CD4-positive, alpha-beta T cell treated with Interferon gamma for 1 hour (primary cell): ENCODE measurements around the gene HOXB4.

ENCODE experiments used
- DNase-seq: peaks from one replicate; pipeline ENCODE4 v3.0.0-alpha.2; 2020

The HOXB4 gene

GRCh38 chr17:48587276-48588073 lies 9.3 kb upstream of the HOXB4 start:
- no peak for DNase-seq

DNA sequence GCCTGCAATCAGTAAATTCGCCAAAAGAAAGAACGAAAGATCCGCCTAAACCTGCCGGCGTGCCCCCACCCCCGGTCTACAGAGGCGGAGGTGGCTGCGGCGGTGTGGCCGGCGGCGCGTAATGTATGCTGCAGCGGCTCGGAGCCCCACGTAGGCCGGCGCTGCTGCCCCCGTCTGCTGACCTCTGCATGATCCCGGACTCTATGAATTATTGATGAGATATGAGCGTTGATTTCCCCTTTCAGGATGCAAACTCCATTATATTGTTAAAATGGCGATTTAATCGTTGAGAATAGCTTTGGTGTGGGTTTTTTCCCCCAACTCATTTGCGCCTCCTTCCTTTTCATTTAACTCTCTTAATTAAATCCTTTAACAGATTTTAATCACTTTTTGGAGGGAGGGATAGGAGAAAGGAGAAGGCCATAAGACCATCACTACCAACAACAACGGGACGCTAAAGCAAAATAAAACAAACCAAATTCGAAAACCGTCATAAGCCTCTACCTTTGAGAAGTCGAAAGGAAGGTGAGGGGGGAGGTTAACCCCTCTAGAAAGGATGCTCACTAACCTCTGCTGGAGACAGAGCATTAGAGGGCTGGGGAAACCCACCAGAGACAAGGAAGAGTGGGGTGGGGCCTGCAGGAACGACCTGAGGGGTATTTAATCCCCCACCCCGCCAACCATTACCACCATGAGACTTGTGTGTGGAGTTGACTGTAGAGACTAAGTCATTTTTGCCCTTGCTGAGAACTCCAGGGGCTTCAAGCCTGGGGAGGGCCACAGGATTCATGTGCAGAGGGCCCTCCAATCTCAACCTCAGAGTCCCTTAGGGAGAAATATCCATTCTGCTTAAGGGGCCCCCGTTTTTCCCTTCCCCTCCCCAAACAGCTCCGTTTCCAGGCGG lies 8.5 kb upstream of the HOXB4 start:
- DNase-seq: no peak

DNA sequence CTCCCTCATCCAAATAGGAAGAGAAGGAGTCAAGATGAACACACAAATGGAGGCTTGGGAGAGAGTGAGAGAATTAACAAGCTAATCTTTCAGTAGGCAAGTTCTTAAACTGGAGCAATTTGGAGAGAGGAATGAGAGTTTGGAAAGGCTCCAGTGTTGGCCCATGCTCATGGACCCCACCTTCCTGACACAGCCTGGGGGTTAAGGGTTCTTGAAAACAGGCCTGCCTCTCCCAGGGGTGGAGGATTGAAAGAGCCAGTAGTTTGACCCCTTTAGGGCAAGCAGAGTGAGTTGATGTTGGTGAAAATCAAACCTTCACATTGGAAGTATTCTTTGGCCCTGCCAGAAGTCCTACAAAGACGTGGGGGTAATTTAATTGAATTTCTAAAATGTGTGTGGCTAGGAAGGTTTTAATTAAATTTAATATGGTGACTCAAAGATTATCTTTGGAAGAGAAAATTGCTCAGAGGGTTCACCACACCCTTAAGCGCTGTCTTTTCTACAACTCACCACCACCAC lies 6.1 kb upstream of the HOXB4 start:
- DNase-seq: no peak

DNA sequence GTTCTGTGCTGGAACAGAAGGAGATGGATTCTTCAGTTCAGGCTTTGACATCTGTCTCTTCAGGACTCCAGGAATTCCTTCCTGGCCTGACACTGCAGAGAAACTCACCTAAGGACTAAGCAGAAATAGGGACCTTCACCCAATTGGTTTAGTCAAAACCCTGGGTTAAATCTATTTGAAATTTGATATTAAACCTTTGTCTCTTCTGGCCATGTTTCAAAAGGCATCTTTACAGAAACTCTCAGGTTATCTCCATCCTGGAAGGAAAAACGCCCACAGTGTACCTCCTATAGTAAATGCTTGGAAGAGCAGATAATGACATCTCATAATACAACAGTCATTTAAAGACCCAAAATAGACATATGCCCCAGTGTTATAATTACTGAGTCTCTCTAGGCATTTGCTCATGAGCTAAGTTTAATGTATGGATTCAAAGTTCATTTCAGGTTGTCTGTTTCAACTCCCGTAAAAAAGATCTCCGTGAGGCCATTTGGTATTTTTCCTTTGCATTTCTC lies 5.6 kb upstream of the HOXB4 start:
- no peak for DNase-seq

DNA sequence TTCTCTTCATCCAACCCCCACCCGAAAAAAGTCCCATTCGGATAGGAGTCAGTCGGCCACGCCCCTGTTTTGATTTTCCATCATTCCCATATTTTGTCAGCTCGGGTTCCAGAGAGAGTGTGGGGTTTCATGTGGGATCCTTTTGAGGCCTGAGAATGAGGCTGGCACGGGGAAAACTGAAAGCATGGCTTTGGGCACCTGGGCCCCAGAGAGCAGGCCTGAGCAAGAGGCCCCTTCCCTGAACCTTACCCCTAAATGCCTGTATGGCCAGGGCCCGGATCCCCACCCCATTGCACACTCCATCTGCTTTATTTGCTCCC lies 4.6 kb upstream of the HOXB4 start:
- DNase-seq: no peak

GRCh38 chr17:48579760-48580554 lies 1.8 kb upstream of the HOXB4 start:
- DNase-seq: no peak

GRCh38 chr17:48579471-48579759 lies 1.3 kb upstream of the HOXB4 start:
- DNase-seq: no peak

- no peak for DNase-seq
Observed at GRCh38 chr17:48578616-48579470, 693 bp upstream of the HOXB4 start.

GRCh38 chr17:48577330-48577945 lies 712 bp downstream of the HOXB4 start:
- no peak for DNase-seq

DNA sequence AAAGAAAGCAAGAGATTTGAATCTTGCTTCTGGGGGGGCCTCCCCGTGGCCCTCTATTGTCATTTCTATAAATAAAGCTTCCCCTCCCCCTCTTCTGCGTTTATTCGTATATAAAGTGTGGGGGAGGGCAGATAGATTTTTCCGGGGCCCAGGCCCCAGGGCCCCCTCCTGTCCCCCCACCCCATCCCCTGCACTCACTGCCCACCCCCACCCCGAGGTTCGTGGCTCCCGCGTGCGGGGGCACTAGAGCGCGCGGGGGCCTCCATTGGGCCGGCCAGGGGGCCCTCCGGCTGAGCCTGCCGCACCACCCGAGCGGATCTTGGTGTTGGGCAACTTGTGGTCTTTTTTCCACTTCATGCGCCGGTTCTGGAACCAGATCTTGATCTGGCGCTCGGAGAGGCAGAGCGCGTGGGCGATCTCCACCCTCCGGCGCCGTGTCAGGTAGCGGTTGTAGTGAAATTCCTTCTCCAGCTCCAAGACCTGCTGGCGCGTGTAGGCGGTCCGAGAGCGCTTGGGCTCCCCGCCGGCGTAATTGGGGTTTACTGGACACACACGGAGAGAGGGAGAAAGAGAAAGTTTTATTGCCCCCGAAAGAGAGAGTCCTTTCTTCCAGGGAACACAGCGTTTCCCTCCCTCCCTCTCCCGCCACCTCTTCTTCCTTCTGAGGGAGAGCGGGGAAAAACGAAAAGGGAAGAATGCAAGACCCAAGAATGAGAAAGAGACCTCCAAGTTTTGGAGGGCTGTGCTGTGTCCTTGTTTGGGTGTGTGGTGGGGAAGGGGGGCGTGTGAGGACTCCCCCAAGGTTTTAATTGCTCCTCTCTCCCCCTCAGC lies 1.5 kb downstream of the HOXB4 start:
- DNase-seq: no peak

- DNase-seq: no peak
Observed at GRCh38 chr17:48575673-48576478, 2.3 kb downstream of the HOXB4 start.

GRCh38 chr17:48575066-48575582 lies 3.0 kb downstream of the HOXB4 start:
- no peak for DNase-seq

DNA sequence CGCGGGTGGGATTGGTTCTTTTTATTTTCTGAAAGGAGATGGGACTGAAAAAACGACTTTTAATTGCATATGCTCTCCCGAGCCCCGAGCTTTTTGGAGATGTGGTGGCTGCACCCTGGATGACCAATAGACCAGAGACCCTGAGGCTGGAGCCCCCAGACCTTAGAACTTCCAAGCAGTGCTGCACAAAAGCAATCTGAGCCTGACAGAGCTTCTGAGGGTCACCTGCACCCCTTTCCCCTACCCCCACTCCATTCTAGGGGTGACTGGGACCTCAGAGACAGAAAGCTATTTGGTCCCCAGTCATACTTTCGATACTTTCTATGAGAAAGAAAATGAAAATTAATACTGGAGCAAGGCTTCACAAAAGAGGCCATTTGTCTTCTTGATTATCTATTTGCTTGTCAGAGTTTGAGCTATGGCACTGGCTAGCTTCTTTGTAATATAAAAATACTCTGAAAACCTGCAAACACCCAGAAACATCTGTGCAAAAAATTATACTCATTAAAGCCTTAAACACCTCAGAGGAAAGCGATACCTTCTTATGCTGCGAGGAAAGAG lies 3.6 kb downstream of the HOXB4 start:
- DNase-seq: no peak

DNA sequence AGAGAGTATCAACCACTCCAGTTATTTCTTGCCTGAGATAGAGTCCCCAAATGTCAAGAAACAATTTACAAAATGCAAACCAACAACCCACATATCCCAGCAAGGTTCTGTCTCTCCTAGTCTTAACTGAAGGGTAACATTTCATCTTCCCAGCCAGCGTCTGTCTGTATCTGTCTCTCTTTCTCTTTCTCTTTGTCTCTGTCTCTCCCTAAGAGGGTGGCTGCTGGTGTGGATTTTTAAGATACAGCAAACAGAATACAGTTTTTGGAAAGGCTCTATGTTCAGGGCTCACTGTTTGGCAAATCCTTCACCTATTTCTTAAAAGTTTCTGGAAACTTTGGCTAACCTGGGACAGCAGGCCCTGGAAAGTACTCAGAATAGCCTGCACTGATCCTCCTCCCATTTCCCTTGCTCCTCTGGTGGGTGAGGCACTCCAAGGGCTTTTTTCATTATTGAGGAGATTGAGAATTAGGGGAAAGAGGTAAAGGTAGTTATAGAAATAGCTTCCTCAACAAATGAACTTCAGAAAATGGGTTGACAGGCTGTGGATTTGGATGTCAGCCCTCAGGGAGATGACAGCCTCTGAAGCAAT lies 6.2 kb downstream of the HOXB4 start:
- no peak for DNase-seq

DNA sequence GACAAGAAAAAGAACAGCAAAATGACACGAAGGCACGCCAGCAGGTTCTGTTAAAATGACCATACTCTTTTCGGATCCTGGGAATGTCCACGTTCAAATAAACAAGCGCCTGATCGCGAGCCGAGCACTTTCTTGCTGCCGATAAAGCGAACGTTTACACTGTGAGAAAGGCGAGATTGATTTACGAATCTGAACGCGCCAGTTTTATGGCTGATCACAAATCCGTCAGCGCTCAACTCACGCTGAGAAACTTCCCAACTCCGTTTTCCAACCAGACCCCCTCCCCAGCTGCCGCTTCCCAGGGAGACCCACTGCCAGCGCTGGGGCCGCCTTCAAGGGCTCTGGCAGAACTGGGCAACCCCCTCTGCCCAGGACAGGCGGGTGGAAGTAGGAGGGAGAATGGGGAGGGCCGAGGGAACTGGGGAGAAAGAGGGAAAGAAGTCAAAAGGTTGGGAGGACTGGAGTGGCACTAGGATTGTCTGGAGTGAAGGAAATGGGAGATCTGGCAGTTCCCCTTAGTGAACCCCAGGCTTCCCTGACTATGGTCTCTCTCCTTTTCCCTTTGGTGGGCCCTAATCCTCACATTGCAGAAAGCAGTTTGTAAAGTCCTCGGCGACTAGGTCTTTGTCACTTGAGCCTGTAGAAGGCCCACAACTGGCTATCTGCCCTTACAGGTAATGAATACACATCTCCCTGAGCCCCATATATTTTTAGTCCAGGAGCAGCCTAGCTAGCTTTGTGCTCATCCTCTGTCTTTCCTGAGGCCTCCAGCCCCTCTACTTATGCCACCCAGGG lies 6.9 kb downstream of the HOXB4 start:
- DNase-seq: no peak

DNA sequence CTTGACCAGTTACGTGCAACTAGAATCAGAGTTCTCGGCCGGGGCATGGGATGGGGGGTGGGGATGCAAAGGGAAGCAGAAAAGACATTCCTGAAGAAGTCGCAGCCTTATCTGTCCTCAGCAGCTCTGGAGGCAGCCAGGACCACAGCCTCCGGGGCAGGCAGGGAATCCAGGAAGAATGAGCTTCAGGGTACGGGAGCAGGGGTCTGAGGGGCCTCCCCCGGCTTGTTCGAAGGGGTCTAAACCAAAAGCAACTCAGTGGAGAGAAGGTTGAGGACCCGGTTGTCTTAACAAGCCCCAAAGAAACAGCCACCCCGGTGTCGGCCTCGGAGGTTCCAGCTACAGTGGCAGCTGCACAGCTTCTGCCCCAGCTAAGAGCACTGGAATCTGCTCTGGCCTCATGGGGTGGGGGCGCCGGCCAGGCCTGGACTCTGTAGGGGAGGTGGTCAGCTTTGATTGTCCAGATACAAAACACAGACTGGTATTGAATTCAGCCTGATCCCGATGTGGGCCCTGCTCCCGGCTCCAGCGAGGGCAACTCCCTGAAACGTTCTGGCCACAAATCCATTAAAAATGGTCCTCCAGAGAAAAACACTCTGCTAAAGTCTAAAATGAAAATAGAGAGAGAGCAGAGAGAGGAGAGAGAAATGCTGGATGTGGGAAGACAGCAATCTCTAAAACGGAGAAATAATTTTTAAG lies 7.7 kb downstream of the HOXB4 start:
- no peak for DNase-seq

- DNase-seq: no peak
Observed at GRCh38 chr17:48569674-48570324, 8.4 kb downstream of the HOXB4 start.
